NCI-H2227 (cell line): Measurements from ENCODE around the gene PARP1.
A peak's percentile ranks its signal among the peaks of the same experiment; 100 is the strongest.
"Not testable (repeated sequence)": the region's sequence is repeated elsewhere in the genome, so short reads cannot be mapped to it uniquely, and the experiment has no call there.

Experiments used
- DNase-seq: peaks from one replicate; lab custom pipeline; 2025; ENCODE audit not compliant: unreplicated experiment; lab: John Stamatoyannopoulos, UW

The PARP1 gene

GRCh38 chr1:226407497-226408284 lies at the start of gene PARP1:
TSS of gene PARP1 (minus strand) at chr1:226408093. CDS start at chr1:226407929, 164 bp downstream.
- DNase-seq, result peak; percentile 92

DNA sequence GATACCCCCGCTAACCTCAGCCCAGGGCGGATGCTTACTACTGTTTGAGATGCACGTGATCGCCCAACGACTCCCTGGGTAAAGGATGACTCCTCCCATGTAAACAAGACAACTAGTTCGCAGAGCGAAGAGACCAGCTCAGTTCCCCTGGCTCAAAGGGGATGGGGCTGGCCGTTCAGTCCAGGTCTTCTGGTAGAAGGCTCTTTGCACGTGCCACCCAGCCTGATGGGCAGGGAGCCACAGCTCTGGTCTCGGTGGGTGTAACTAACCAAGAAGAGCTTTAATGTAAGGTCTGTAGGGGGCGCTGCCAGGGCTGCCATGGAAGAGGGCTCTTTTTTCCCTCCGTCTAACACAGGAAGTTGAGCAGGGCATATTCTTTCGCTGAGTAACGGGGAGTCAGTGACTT lies 49.4 kb upstream of the PARP1 start:
- peak; percentile 12 for DNase-seq

DNA sequence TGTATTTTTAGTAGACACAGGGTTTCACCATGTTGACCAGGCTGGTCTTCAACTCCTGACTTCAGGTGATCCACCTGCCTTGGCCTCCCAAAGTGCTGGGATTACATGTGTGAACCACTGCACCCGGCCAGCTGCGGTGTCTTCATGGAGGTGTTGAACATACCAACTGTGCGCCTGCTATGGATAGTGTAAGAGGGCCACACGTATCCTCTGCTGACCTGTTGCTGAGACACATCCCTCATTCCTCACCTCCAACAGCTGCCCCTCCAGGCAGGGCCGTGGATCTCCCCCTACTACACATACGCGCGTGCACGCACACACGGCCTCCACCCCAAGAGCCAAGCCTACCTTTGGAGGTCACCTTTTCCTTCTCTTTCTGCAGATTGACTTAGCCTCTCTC lies 48.0 kb upstream of the PARP1 start:
- DNase-seq, result no peak

GRCh38 chr1:226454349-226454748 lies 46.5 kb upstream of the PARP1 start:
- DNase-seq, result peak; percentile 60

GRCh38 chr1:226453015-226453704 lies 45.3 kb upstream of the PARP1 start:
- DNase-seq, result no peak

GRCh38 chr1:226450688-226451087 lies 42.8 kb upstream of the PARP1 start:
- DNase-seq, result no peak

GRCh38 chr1:226449823-226450222 lies 41.9 kb upstream of the PARP1 start:
- DNase-seq, result no peak

DNA sequence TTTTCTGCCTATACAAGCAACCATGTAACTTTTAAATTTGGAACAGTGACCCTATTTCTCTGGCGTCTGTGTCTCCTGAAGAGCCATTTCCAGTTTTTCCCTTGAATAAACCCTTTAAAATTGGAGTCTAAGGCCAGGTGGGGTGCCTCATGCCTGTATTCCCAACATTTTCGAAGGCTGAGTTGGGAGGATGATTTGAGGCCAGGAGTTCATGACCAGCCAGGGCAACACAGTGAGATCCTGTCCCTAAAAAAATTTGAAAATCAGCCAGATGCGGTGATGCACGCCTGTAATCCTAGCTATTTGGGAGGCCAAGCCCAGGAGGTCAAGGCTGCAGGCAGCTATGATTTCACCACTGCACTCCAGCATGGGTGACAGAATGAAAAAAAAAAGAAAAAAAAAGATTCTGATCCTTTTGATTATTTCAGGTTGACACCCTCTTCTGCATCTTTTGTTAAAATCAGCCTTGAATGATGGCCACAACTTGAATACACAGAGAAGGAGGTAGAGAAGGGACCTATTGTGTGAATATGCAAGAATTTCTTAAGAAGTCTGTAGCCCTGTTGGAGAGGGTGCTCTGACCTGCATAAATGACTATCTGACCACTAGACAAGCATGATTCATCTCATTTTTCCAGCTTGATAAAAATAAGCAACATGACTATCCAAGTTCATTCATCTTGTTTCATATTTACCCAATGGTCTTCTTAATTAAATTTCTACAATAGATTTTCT lies 40.2 kb upstream of the PARP1 start:
- DNase-seq, result no peak

DNA sequence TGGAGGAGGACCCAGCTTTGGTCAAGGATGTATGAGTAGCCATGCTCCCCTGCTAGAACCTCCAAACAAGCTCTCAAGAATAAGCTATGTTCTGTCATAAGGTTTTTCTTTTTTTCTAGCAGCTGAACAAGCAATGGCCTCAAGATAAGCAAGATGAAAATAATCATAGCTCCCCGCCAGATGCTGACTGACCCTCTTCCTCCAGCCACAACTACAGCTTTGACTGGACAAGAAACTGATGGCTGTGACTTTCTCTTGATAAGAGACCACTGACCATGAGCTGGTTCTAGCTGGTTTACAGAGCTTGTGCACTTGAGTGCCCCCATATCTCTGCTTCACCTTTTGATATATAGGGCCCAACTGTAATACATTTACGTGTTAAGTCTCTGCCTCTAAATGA lies 38.2 kb upstream of the PARP1 start:
- no peak for DNase-seq

GRCh38 chr1:226444901-226445300 lies 37.0 kb upstream of the PARP1 start:
- no peak for DNase-seq

- no peak for DNase-seq
Observed at GRCh38 chr1:226443439-226443838, 35.5 kb upstream of the PARP1 start.

DNA sequence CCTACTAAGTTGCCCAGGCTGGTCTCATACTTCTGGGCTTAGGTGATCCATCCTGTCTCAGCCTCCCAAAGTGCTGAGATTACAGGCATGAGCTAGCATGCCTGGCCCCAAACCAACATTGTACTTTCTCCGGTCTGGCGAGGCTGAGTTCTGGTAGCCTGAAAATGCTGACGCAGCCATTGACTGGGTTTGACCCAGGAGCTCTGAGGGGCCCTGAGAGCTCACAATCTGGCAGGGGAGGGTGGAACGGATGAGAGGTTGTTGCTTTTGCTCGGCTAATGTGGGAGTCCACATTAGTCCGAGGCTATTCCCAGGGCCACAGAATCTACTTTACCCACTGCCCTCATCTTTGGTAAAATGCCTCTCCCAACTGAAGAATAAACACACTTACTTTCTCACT lies 35.1 kb upstream of the PARP1 start:
- no peak for DNase-seq

DNA sequence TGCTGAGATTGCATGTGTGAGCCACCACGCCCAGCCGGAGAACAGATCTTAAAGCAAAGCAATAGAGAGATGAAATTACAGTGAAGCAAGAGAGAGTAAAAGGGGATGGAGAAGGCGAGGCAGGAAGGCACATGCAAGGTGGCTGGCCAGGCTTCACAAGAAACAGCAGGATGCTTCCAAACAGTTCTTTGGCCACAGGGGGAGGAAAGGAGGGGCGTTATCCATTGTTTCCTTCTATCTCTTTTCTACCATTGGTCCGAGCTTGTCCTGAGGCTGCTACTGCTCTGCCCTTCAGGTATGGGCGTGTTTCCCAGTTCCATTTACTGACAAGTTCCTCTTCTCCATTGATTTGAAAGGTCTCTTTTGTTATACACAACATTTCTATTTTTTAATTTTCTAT lies 33.7 kb upstream of the PARP1 start:
- DNase-seq, result no peak

DNA sequence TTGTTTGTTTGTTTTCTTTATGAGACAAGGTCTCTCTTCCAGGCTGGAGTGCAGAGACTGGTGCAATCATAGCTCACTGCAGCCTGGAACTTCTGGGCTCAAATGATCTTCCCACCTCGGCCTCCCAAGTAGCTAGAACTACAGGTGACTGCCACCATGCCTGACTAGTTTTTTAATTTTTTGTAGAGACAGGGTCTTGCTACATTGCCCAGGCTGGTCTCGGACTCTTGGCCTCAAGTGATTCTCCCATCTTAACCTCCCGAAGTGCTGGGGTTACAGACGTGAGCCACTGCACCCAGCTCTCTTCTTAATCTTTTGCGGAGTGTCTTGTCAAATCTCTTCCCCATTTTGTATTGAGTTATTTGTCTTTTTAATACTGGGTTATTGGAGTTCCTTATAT lies 32.6 kb upstream of the PARP1 start:
- DNase-seq, result no peak

- no peak for DNase-seq
Observed at GRCh38 chr1:226438007-226438406, 30.1 kb upstream of the PARP1 start.

GRCh38 chr1:226436855-226437491 lies 29.1 kb upstream of the PARP1 start:
- DNase-seq, result no peak

GRCh38 chr1:226436472-226436854 lies 28.6 kb upstream of the PARP1 start:
- no peak for DNase-seq

DNA sequence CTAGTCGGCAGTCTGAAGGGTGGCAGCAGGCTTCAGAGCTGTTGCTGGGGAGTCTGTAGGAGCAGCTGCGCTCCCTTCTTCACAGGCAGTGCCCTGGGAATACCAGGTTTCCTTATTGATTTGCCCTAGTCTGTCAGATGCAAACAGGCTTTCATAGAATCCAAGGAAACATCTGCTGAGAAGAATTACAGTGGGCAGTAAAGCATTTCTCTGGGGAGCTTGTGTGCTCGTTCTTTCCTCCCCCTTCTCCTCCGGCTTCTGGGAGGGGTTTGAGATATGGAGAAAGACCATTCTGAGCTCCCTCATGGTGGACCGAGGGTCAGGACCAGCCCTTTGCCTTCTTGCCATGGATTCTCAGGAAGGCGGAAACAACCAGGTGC lies 25.4 kb upstream of the PARP1 start:
- peak; percentile 12 for DNase-seq

DNA sequence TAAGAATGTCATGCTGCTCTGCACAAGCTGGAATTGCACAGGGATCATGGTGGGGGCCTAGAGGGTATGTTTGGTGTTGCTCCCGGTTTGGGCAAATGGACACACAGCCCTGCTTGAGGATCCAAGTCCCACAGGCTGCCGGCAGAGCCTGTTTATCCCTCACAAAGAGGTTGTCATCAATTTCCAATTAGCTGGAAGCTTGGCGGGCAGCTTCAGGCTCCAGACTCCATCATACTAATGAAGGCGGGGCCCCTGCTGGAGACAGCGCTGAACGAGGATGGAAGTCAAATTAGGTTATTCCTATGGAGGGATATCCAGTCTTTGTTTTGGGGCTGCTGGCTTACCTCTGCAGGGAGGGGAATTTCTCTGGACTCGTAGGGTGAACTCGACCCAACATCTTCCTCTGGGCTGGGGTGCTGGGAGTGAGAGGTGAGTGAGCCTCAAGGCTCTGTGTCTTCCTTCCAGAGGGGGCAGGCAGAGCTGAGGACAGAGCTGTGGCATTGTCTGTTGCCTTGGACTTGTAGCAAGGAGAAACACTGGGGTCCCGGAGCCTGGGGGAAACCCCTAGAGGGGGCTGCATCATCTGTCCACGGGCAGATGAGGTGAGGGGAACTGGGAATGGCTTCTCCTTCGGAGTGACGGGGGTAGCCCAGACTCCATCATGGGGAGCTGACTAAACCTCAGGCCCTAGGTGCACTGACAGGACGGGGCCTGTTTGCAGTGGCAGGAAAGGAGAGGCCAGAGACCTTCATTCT lies 24.9 kb upstream of the PARP1 start:
- DNase-seq, result peak; percentile 26

DNA sequence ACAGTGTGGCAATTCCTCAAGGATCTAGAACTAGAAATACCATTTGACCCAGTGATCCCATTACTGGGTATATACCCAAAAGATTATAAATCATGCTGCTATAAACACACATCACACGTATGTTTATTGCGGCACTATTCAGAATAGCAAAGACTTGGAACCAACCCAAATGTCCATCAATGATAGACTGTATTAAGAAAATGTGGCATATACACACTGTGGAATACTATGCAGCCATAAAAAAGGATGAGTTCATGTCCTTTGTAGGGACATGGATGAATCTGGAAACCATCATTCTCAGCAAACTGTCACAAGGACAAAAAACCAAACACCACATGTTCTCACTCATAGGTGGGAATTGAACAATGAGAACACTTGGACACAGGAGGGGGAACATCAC lies 24.0 kb upstream of the PARP1 start:
- DNase-seq, result not testable (repeated sequence)
